UCSD-AML1 (cell line): ENCODE results near the gene WDR36.
"Not testable (repeated sequence)": the region's sequence is repeated elsewhere in the genome, so short reads cannot be mapped to it uniquely, and the experiment has no call there.

Experiments
- DNase-seq: peaks from one replicate; lab custom pipeline; 2025; ENCODE audit not compliant: unreplicated experiment; lab: John Stamatoyannopoulos, UW

The WDR36 gene

GRCh38 chr5:111134864-111135263 is 42.7 kb downstream of the WDR36 start:
- DNase-seq, result no peak

DNA sequence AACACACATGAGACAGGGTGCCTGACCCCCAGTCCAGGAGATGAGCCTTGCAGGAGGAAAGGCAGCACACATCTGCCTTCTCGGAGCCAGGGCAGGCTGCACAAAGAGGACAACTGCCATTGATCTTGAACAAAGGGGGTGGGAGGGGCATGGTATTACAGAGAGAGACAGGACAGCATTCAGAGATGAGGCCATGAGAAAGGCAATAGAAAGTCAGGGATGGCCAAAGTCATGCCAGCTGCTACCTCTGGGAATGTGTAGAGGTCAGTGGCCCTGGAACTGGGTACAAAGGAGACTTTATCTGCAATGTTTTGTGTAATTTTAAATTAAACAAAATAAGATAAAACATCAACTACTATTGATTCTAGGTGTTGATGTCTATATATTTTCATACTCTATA is 43.2 kb downstream of the WDR36 start:
- no peak for DNase-seq

GRCh38 chr5:111135946-111136345 is 43.8 kb downstream of the WDR36 start:
- no peak for DNase-seq

DNA sequence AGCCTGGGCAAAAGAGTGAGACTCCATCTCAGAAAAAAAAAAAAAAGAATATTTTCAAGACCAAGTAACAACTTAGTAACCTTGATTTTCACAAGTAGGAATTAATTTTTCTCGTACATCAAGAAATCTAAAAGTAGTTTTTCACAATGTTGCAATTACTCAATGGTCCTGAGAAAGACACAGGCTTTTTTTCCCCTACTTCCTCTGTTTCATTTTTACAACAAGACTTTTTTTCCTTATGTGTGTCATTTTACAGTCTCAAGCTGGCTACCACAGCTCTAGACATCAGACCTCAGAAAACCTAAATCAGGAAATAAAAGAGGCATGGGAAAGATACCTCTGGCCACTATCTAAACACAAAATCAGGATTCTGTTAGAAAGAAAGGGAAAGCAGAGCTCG is 45.9 kb downstream of the WDR36 start:
- DNase-seq, result no peak

DNA sequence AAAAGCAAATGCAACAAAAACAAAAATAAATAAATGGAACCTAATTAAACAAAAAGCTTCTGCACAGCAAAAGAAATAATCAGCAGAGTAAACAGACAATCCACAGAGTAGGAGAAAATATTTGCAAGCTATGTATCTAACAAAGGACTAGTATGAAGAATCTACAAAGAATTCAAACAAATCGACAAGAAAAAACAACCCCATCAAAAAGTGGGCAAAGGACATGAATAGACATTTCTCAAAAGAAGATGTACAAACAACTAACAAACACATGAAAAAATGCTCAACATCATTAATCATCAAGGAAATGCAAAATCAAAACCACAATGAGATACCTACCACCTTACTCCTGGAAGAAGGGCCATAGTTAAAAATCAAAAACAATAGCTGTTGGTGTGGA is 49.3 kb downstream of the WDR36 start:
- not testable (repeated sequence) for DNase-seq

- DNase-seq, result no peak
Measured at GRCh38 chr5:111142932-111143331, 50.8 kb downstream of the WDR36 start.

DNA sequence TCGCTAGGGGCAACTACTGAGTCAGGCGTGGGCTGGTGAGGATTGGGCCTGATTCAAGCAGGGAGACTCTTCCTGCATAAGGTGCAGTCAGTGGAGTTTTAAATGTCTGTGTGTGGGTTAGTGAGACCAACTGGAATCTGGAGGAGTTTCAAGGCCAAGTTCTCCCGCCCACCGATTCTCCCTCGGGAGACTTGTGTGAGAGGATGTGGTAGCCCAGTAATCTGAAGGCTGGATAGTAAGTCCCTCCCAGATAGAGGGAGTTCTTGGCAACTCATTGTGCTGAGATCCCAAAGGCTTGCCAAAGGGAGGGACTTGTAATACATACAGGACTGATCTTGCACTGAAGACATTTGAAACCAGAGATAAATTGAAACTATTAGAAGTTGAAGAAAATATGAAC is 51.8 kb downstream of the WDR36 start:
- DNase-seq, result no peak

DNA sequence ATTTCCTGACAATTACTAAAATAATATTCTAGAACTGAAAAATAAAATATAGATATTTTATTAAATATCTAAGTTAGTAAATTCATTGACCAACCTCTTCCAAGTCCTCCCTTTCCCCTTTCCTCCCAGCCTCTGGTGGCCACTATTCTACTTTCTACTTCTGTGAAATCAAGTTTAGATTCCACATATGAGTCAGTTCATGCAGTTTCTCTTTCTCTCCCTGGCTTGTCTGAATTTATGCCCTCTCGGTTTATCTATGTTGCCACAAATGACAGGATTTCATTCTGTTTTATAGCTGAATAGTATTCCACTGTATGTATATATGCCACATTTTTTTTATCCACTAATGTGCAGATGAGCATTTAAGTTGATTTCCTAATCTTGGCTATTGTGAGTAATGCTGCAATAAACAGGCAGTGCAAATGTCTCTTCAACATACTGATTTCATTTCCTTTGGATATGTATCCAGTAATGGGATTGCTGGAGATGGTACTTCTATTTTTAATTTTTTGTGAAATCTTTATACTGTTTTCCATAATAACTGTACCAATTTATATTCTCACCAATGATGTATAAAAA is 52.3 kb downstream of the WDR36 start:
- DNase-seq, result no peak

DNA sequence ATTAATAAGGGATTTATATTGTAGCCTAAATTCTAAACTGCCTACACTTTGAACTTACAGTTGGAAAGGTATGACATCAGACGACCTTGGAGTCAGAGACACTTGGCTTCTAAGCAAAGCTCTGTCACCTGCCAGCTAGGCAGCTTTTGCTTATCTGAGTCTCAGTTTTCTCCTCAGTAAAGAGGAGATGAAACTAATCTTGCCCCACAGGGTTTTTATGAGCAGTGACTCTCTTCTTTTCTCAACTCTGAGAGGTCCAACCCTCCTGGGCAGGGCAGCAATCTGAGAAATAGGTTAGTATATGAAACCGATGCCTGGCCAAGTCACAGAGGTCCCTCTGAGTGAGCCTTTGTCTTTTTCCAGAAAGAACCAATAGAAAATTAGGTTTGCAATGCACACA is 53.9 kb downstream of the WDR36 start:
- no peak for DNase-seq

DNA sequence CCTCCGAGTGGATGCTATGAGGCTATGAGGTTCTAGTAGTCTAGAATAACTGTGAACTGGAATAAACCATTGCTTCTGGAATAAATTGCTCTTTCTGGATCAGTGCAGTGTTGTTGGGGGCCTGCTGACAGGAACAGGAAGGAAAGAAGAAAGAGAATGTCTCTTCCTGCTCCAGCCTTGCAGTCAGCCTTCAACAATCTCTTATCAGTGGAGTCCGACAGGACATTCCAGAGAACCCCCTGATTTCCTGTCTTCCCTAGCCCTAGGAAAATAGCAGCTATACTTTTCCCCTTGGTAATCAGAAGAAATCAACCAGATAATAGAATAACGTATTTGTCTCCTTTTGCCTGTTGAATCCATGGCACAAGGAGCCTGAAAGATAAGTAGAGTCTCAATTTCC is 55.4 kb downstream of the WDR36 start:
- DNase-seq, result no peak

DNA sequence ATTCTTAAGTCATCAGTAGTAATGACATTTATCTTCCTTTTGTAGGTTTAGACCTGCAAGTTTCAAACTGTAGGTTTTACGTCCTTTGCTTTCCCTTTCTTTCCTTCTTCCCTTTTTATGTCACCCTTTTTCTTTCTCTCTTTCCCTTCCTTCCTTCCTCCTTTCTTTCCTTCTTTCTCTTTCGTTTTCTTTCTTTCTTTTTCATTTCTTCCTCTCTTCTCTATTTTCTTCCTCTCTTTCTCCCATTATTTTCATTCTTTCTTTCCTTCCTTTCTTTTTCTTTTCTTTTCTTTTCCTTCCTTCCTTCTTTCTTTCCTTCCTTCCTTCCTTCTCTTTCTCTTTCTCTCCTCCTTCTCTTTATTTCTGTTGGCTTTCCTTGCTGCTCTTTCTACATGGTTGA is 59.9 kb downstream of the WDR36 start:
- DNase-seq, result no peak

- DNase-seq, result no peak
Measured at GRCh38 chr5:111153483-111153882, 61.3 kb downstream of the WDR36 start.

- no peak for DNase-seq
Measured at GRCh38 chr5:111153945-111154344, 61.8 kb downstream of the WDR36 start.

DNA sequence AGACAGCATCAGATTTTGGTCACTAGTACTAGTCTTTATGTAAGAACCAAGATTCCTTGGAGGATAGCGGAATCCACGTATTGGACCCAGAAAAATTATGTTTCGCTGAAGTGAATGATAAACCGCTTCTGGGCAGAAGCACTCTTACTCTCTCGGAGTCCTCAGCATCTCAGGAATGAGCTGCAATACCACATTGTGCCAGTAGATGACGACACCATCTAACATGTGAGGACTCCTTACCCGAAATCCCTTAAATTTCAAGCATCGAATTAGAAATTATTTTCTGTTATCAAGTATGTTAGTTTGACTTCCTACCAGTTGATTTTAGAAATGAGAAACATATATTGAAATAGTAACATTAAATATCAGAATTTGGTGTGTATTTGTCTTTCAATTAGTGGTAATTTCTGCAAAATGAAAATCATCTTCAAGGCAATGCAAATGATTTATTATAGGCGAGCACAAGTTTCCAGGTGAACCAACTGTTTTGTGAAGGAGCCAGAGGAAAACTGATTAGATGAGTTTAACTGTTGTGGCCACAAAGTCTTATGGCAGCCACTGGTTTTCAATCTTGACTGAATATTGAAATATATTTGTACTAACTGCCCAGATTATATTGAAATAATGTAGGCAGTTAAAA is 66.1 kb downstream of the WDR36 start:
- peak; percentile 18 for DNase-seq

- DNase-seq, result no peak
Measured at GRCh38 chr5:111159845-111160244, 67.7 kb downstream of the WDR36 start.

- no peak for DNase-seq
Measured at GRCh38 chr5:111163000-111163399, 70.9 kb downstream of the WDR36 start.

- DNase-seq, result no peak
Measured at GRCh38 chr5:111165058-111165457, 72.9 kb downstream of the WDR36 start.

DNA sequence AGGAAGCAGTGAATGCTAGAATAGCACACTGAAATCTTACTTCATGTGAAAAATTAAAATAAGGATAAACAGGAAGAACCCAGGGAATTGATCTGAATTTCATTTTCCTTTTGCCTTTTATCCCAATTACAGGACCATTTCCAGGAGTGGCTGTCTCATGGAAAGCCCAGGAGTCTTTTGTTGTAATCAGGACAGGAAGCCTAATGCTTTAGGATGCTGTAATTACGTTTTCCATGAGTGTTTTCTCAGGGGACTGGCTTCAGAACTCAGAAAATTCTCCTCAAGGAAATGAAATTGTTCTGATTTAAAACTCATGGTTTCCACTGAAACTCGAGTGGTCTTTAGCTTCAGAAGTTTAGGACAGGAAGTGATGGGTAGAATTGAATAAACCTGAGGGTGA is 75.4 kb downstream of the WDR36 start:
- DNase-seq, result no peak

DNA sequence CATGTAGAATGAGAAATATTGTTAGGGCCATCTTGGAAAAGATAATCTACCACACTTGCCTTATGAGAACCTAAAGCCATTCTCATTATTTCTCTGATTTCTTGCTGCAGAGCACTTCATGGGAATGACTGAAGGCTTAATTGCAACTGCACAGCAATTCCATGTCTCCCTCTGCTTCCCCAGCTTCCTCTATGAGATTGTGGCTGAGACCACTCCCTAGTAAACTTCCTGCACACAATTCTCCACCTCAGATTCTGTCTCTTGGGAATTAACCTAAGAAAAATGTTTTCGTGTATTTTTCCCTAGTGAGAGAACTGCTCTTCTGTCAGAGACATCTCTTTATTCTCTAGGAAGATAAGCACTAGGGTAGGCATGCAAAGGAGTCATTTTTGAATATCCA is 76.5 kb downstream of the WDR36 start:
- DNase-seq, result no peak

DNA sequence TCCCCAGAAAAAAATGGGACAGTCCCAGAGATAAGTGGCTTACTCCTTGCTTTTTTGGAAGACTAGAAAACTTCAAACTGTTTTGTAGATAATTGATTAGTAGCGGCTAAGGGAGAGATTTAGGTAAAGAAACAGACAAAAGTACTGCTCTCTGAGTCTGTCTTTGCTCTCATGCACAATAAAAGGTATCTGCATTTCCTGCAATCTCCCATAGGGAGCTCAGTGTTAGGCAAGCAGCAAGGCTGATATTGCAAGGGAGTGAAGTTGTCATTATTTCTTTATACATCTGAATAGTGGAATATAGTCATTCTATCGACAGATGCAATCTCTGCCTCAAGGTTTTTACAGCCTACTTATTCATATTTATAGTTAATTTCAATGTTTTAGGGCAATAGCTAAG is 77.1 kb downstream of the WDR36 start:
- DNase-seq, result no peak

DNA sequence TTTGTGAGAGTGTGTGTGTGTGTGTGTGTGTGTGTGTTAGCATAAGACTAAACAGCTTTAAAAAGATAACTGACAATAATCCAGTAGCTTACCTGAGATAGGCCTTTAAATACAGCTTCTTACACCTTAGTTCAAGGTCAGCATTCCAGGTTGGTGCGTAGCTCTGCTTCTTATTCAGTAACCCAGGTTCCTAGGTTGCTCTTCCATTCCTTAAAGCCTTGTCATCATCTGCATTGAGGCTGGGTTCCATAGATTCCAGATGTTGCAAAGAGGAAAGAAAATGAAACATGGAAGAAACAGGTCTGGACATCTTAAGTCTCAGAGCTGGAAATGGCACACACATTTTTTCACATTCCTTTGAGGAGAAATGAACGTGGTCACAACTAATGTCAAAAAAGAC is 78.1 kb downstream of the WDR36 start:
- no peak for DNase-seq

- DNase-seq, result no peak
Measured at GRCh38 chr5:111172504-111172903, 80.4 kb downstream of the WDR36 start.

DNA sequence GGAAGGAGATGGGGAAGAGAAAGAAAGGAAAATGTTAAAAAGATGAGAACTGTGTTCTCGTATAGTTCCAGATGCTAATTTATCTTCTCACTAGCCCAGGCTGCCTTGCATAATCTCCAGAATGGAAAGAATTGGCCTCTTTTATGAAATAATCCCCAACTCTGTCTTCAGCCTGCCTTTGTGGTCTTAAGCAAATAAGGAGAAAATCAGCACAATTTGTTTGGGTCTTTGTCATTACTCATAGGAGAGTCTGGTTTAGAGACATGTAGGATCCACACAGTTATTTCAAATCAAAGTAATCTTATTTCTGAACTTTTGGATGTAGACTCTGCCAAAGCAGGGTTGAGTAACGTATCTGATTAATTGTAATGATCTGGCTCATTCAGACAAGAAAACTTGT is 81.3 kb downstream of the WDR36 start:
- no peak for DNase-seq
